ENCODE measurements around the gene HMCN2. TPM values are rescaled to one million over a fixed set of nuclear protein-coding genes. Genes with fewer than 3 reads are reported as not detected.
A peak's percentile ranks its signal among the peaks of the same experiment; 100 is the strongest.

The HMCN2 gene
- total and polyA plus RNA-seq, 2 donors from 2014 or later = 0.99 to 8.6 TPM

GRCh38 chr9:130285271-130285670 lies 19.7 kb downstream of the HMCN2 start:
- Histone ChIP-seq H3K9me3 (ENCODE audit: control insufficient read depth in 2 of 3, insufficient read depth in 1 of 3, low read length in 3 of 3) (no peaks in the 10 kb centered on the region), H3K4me3 (ENCODE audit: low read length in 3 of 3) (no peak overlapping the region), H3K27me3 (ENCODE audit: control insufficient read depth, insufficient read depth, low read length) (no peaks in the 10 kb centered on the region), H3K9ac (ENCODE audit: low read length in 3 of 3) (no peak overlapping the region), H3K4me1 (ENCODE audit: control insufficient read depth in 2 of 3, insufficient read depth in 2 of 3, low read depth in 1 of 3, low read length in 3 of 3) (peaks cover 0 to 2% (median 0%) of the 10 kb centered on the region in 3 donors), H3K36me3 (ENCODE audit: control insufficient read depth in 2 of 3, insufficient read depth in 3 of 3, low read length in 3 of 3) (no peaks in the 10 kb centered on the region), H3K27ac (ENCODE audit: low read depth in 2 of 2, low read length in 2 of 2) (no peak overlapping the region)
- FAIRE-seq = no peak
- no peak for TF ChIP-seq CTCF (IDR thresholded peaks at IDR 0.05; ENCODE audit: borderline replicate concordance, extremely low read depth, insufficient read depth)
- intact Hi-C loops (cut with DNase I) = no loop called here
- DNase-seq = peak in 1 of 5 donors; percentile 24

- no peak for FAIRE-seq
- intact Hi-C loops (cut with DNase I) = no loop called here
- Histone ChIP-seq H3K27me3 (ENCODE audit: control insufficient read depth, insufficient read depth, low read length) (no peaks in the 10 kb centered on the region), H3K4me1 (ENCODE audit: control insufficient read depth in 2 of 3, insufficient read depth in 2 of 3, low read depth in 1 of 3, low read length in 3 of 3) (peaks cover 0 to 2% (median 0%) of the 10 kb centered on the region in 3 donors), H3K4me3 (ENCODE audit: low read length in 3 of 3) (no peak overlapping the region), H3K27ac (ENCODE audit: low read depth in 2 of 2, low read length in 2 of 2) (no peak overlapping the region), H3K9me3 (ENCODE audit: control insufficient read depth in 2 of 3, insufficient read depth in 1 of 3, low read length in 3 of 3) (no peaks in the 10 kb centered on the region), H3K36me3 (ENCODE audit: control insufficient read depth in 2 of 3, insufficient read depth in 3 of 3, low read length in 3 of 3) (no peaks in the 10 kb centered on the region), H3K9ac (ENCODE audit: low read length in 3 of 3) (no peak overlapping the region)
- DNase-seq = peak in 1 of 5 donors; percentile 24
- TF ChIP-seq CTCF (IDR thresholded peaks at IDR 0.05; ENCODE audit: borderline replicate concordance, extremely low read depth, insufficient read depth) = no peak
These were observed 20.7 kb downstream of the HMCN2 start for GRCh38 chr9:130286072-130286770.

GRCh38 chr9:130286781-130287428 lies 21.3 kb downstream of the HMCN2 start:
- peak in 2 of 5 donors; percentile 24 to 53 for DNase-seq
- H3K4me1 ChIP-seq (ENCODE audit: control insufficient read depth in 2 of 3, insufficient read depth in 2 of 3, low read depth in 1 of 3, low read length in 3 of 3) = peaks cover 0 to 2% (median 0%) of the 10 kb centered on the region in 3 donors
- no peak overlapping the region for H3K27ac ChIP-seq (ENCODE audit: low read depth in 2 of 2, low read length in 2 of 2)
- no peak overlapping the region for H3K4me3 ChIP-seq (ENCODE audit: low read length in 3 of 3)
- intact Hi-C loops (cut with DNase I) = no loop called here
- no peaks in the 10 kb centered on the region for H3K27me3 ChIP-seq (ENCODE audit: control insufficient read depth, insufficient read depth, low read length)
- no peaks in the 10 kb centered on the region for H3K9me3 ChIP-seq (ENCODE audit: control insufficient read depth in 2 of 3, insufficient read depth in 1 of 3, low read length in 3 of 3)
- no peak for FAIRE-seq
- no peaks in the 10 kb centered on the region for H3K36me3 ChIP-seq (ENCODE audit: control insufficient read depth in 2 of 3, insufficient read depth in 3 of 3, low read length in 3 of 3)
- no peak overlapping the region for H3K9ac ChIP-seq (ENCODE audit: low read length in 3 of 3)
- TF ChIP-seq CTCF (IDR thresholded peaks at IDR 0.05; ENCODE audit: borderline replicate concordance, extremely low read depth, insufficient read depth) = no peak
